Endothelial cell (in vitro differentiated cells): Measurements from ENCODE around the gene CAMK1. TPM values are rescaled to one million over a fixed set of nuclear protein-coding genes. Genes with fewer than 3 reads are reported as not detected.

Experiments used
- DNase-seq: peaks from one replicate; pipeline ENCODE4 v3.0.0; 2021; ENCODE audit warnings: low spot score
- H3K27ac Mint-ChIP-seq: one replicate; pipeline ENCODE4 v1.8.0; 2021; ENCODE audit warnings: mixed read lengths, inconsistent platforms; ENCODE audit not compliant: unreplicated experiment
- H3K27me3 Mint-ChIP-seq: one replicate; pipeline ENCODE4 v1.8.0; 2021; ENCODE audit warnings: mild to moderate bottlenecking, moderate library complexity, mixed read lengths, inconsistent platforms; ENCODE audit not compliant: unreplicated experiment
- H3K36me3 Mint-ChIP-seq: one replicate; pipeline ENCODE4 v1.8.0; 2021; ENCODE audit warnings: mild to moderate bottlenecking, low read depth, mixed read lengths, inconsistent platforms; ENCODE audit not compliant: unreplicated experiment
- H3K4me1 Mint-ChIP-seq: one replicate; pipeline ENCODE4 v1.8.0; 2021; ENCODE audit warnings: mild to moderate bottlenecking, mixed read lengths, inconsistent platforms; ENCODE audit not compliant: unreplicated experiment
- H3K4me3 Mint-ChIP-seq: one replicate; pipeline ENCODE4 v1.8.0; 2021; ENCODE audit warnings: mild to moderate bottlenecking, mixed read lengths, inconsistent platforms; ENCODE audit not compliant: unreplicated experiment
- H3K9me3 Mint-ChIP-seq: one replicate; pipeline ENCODE4 v1.8.0; 2021; ENCODE audit warnings: mixed read lengths, inconsistent platforms; ENCODE audit not compliant: unreplicated experiment
- CTCF ChIP-seq: fragments of 200-600 bp; sonication (generic); IDR thresholded peaks from one replicate; pipeline ENCODE4 v1.5.0; 2021; ENCODE audit warnings: antibody characterized with exemption; ENCODE audit not compliant: unreplicated experiment
- total RNA-seq: library from RNA; stranded (reverse); fragmentation: NEBNext Ultra II Directional; extraction: Animal tissue kit (Norgen Biotek cat#: 25700); gene quantifications from one replicate; pipeline ENCODE4 v1.2.1, GENCODE V29; 2021; ENCODE audit not compliant: unreplicated experiment

The CAMK1 gene
- total RNA-seq, 1 donor from 2014 or later: 6.0 TPM

- no peak for TF ChIP-seq CTCF
- Mint-ChIP-seq H3K27ac (peak overlapping the region; percentile 95), H3K4me1 (peaks cover 21% of the 10 kb centered on the region), H3K36me3 (peaks cover 40% of the 10 kb centered on the region), H3K27me3 (peaks cover 13% of the 10 kb centered on the region), H3K4me3 (no peak overlapping the region), H3K9me3 (no peaks in the 10 kb centered on the region)
- DNase-seq: peak; percentile 27
These were observed 38.7 kb upstream of the CAMK1 start for GRCh38 chr3:9808345-9809037.

GRCh38 chr3:9807981-9808344 lies 38.2 kb upstream of the CAMK1 start:
- Mint-ChIP-seq H3K27ac (no peak overlapping the region), H3K9me3 (no peaks in the 10 kb centered on the region), H3K27me3 (peaks cover 13% of the 10 kb centered on the region), H3K4me3 (no peak overlapping the region), H3K36me3 (peaks cover 46% of the 10 kb centered on the region), H3K4me1 (peaks cover 21% of the 10 kb centered on the region)
- no peak for TF ChIP-seq CTCF
- no peak for DNase-seq

GRCh38 chr3:9806688-9807589 lies 37.2 kb upstream of the CAMK1 start:
- Mint-ChIP-seq H3K27me3 (peaks cover 13% of the 10 kb centered on the region), H3K4me1 (peaks cover 21% of the 10 kb centered on the region), H3K4me3 (no peak overlapping the region), H3K36me3 (peaks cover 47% of the 10 kb centered on the region), H3K27ac (no peak overlapping the region), H3K9me3 (no peaks in the 10 kb centered on the region)
- DNase-seq: no peak
- TF ChIP-seq CTCF: no peak

GRCh38 chr3:9806137-9806536 lies 36.4 kb upstream of the CAMK1 start:
- H3K4me1 Mint-ChIP-seq: peaks cover 15% of the 10 kb centered on the region
- peaks cover 40% of the 10 kb centered on the region for H3K36me3 Mint-ChIP-seq
- no peaks in the 10 kb centered on the region for H3K9me3 Mint-ChIP-seq
- no peak overlapping the region for H3K27ac Mint-ChIP-seq
- no peak overlapping the region for H3K4me3 Mint-ChIP-seq
- DNase-seq: no peak
- no peak for TF ChIP-seq CTCF
- peaks cover 7% of the 10 kb centered on the region for H3K27me3 Mint-ChIP-seq

- no peak for DNase-seq
- no peak for TF ChIP-seq CTCF
- no peaks in the 10 kb centered on the region for H3K9me3 Mint-ChIP-seq
- peaks cover 40% of the 10 kb centered on the region for H3K36me3 Mint-ChIP-seq
- H3K4me1 Mint-ChIP-seq: peaks cover 7% of the 10 kb centered on the region
- H3K27me3 Mint-ChIP-seq: peaks cover 4% of the 10 kb centered on the region
- peak overlapping the region; percentile 30 for H3K27ac Mint-ChIP-seq
- H3K4me3 Mint-ChIP-seq: no peak overlapping the region
These were observed 35.2 kb upstream of the CAMK1 start for GRCh38 chr3:9804996-9805395.
